GM10266 (cell line): ENCODE data around the gene DRAM1.

ENCODE experiments used
- DNase-seq: peaks from one replicate; pipeline ENCODE4 v3.0.0; 2012; ENCODE audit errors: extremely low spot score
- CTCF ChIP-seq: IDR thresholded peaks from 2 replicates; pipeline ENCODE4 v1.5.1; 2012; ENCODE audit warnings: mild to moderate bottlenecking, low read depth; ENCODE audit not compliant: control insufficient read depth, insufficient read depth; ENCODE audit errors: missing control alignments

The DRAM1 gene

GRCh38 chr12:101957252-101957959, 80.0 kb downstream of the DRAM1 start:
- no peak for TF ChIP-seq CTCF
- no peak for DNase-seq

GRCh38 chr12:101959607-101960006, 82.2 kb downstream of the DRAM1 start:
- TF ChIP-seq CTCF, result no peak
- no peak for DNase-seq

GRCh38 chr12:101962486-101962885, 85.1 kb downstream of the DRAM1 start:
- TF ChIP-seq CTCF, result no peak
- no peak for DNase-seq

- DNase-seq, result no peak
- no peak for TF ChIP-seq CTCF
These were observed 86.3 kb downstream of the DRAM1 start for GRCh38 chr12:101963697-101964096.

GRCh38 chr12:101966496-101966895, 89.1 kb downstream of the DRAM1 start:
- TF ChIP-seq CTCF, result no peak
- no peak for DNase-seq

GRCh38 chr12:101967506-101967905, 90.1 kb downstream of the DRAM1 start:
- no peak for TF ChIP-seq CTCF
- no peak for DNase-seq

GRCh38 chr12:101968770-101969169, 91.4 kb downstream of the DRAM1 start:
- TF ChIP-seq CTCF, result no peak
- DNase-seq, result no peak
